Suppressor macrophage treated with lipopolysaccharide for 1 hour (primary cell): ENCODE results near the gene TAF9B.
"Not testable (repeated sequence)": the region's sequence is repeated elsewhere in the genome, so short reads cannot be mapped to it uniquely, and the experiment has no call there.

ENCODE experiments used
- DNase-seq, 3 donors: peaks; one replicate each; pipeline ENCODE4 v3.0.0-alpha.2; 2020 to 2022

Gene TAF9B

GRCh38 chrX:78111140-78111931 lies 28.1 kb downstream of the TAF9B start:
- no peak for DNase-seq

DNA sequence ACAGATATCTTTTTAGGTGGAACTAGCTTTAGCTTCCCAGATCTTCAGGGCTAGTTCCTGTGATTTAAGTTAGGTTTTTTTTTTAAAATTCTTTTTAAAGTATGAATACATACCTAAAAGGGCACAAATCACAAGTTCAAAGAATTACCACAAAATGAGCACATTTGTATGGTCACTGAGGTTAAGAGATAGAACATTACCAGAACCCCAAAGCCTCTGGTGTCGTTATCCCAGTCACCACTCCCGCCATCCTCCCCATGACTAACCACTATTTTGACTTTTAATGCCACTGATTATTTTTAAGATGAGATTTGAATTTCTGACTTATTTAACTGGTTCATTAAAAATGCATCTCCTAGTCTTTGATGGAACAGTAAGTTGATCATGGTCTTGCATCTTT lies 30.0 kb downstream of the TAF9B start:
- no peak for DNase-seq

DNA sequence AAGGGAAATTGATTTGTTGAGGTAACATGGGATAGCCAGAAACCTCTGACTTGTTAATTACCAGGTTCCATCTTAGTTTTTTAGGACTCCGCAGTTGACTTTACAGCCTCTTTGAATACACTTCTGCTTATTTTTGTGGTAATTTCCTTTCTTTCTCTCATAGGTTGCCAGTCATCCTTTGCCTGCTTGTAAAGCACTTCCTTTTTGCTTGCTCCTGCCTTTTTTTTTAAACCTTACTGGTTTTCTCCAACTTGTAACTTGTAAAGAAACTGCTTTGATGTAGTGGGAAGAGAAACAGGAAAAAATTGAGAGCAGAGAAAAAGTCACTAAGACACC lies 32.8 kb downstream of the TAF9B start:
- peak; percentile 15 to 42 (median 39) for DNase-seq

DNA sequence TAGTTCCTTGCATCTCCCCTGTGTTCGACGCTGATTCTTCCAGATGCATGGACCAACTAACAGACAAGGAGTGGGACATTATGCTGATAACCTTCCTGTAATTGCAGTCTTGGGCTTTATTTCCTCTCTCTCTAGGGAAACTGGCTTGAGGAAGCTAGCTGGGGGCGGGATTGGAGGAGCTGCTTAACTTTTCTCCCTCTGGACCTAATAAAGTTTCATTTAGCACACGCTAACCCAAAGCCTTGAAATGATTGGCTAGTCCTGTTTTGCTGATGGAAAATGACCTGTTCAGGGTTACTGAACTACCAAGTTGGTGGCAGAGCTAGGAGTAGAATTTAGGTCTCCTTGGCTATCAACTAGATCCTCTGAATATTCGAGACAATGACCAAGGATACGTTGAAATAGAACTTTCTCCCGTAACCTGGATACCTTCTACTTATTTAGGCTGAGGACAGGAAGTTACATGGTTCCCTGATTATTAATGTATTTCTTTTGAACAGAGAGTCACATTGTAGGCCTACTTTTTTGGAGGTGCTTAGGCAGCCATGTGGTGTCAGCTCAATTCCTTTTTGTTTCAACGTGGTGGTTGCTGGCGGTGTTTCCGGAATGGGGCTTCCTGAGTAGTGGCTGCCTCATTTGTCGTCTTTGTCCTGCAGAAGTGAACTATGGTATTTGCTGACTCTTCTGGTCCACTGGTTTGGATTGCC lies 33.4 kb downstream of the TAF9B start:
- DNase-seq, result peak; percentile 23 to 33 (median 31)

- peak; percentile 48 to 55 (median 53) for DNase-seq
Measured at GRCh38 chrX:78104447-78105176, 34.8 kb downstream of the TAF9B start.

DNA sequence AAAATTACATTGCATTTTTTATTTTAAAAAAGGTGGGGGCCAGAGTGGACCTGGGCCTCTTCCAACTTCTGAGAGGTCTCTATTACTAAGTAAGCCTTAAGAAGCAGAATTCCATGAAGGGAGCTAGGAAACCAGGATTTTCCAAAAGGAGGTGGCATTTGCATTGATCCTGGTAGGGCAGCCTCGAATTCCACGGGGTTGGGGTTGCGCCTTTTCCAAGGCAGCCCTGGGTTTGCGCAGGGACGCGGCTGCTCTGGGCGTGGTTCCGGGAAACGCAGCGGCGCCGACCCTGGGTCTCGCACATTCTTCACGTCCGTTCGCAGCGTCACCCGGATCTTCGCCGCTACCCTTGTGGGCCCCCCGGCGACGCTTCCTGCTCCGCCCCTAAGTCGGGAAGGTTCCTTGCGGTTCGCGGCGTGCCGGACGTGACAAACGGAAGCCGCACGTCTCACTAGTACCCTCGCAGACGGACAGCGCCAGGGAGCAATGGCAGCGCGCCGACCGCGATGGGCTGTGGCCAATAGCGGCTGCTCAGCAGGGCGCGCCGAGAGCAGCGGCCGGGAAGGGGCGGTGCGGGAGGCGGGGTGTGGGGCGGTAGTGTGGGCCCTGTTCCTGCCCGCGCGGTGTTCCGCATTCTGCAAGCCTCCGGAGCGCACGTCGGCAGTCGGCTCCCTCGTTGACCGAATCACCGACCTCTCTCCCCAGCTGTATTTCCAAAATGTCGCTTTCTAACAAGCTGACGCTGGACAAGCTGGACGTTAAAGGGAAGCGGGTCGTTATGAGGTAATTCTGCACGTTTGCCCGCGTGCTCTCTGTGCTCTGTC lies 35.6 kb downstream of the TAF9B start, which contains the start of gene PGK1:
Gene PGK1 (plus strand): TSS at position 626 of the 824 bp plus-strand sequence. CDS start 93 bp downstream, at position 719.
- DNase-seq, result peak; percentile 93 to 95 (median 94)

DNA sequence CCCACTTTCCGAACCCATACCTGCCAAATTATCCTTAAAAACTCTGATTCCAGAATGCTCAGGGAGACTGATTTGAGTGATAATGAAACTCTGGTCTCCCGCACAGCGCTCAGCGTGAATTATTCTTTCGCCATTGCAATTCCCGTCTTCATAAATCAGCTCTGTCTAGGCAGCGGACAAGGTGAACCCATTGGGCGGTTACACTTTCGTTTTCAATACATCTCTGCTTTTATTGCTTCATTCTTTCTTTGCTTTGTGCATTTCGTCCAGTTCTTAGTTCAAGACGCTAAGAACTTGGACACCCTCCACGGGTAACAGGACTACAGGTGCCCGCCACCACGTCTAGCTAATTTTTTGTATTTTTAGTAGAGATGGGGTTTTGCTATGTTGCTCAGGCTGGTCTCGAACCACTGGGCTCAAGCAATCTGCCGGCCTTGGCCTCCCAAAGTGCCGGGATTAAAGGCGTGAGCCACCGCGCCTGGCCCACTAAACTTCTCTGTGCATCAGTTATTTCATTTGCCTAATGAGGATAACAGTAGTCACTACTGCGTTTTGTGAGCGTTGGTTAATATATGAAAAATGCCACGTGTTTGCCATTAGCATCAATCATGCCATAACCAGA lies 36.3 kb downstream of the TAF9B start:
- DNase-seq, result no peak

DNA sequence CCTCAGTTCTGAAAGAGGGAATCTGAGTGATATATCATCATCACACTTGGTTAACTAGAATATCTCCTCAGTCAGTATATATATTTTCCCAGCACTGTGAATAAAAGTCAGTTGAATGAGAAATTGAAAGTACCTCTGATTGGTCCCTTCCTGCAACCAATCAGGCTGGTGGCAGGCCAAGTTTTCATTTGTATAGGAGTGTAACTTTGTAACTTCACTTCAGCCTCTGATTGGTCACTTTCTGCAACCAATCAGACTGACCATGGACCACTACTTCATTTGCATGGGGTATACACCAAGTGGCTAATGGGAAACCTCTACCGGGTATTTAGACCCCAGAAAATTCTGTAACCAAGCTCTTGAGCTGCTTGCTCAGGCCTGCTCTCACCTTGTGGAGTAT lies 37.4 kb downstream of the TAF9B start:
- no peak for DNase-seq

DNA sequence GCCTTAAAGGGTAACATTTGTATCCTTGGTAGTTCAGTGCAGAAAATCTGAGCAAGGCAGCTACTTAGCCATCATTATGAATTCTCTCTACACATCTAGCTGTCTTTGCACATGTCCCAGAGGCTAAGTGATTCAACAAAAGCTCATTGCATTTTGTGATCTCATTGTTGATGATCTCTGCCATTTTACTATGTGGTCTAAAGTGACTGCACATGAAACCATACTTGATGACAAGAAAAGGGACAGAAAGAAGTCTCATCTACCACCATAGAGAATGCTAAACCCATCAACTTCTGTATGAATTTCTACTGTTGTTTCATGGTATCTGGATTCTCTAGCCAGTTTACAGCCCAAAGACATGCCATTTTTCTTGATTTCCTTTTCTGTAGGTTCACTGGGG lies 41.3 kb downstream of the TAF9B start:
- no peak for DNase-seq

GRCh38 chrX:78092296-78092695 lies 47.2 kb downstream of the TAF9B start:
- DNase-seq, result peak; percentile 34 to 41 (median 41)

- not testable (repeated sequence) for DNase-seq
Measured at GRCh38 chrX:78081413-78081812, 58.0 kb downstream of the TAF9B start.
